GM12891 (cell line): ENCODE measurements around the gene CARD9.

Source experiments
- PAX5 ChIP-seq: IDR thresholded peaks from 2 replicates; pipeline ENCODE4 v1.6.1; 2011; ENCODE audit warnings: low read length, moderate library complexity, mild to moderate bottlenecking; ENCODE audit not compliant: insufficient read depth, severe bottlenecking
- POLR2A ChIP-seq: IDR thresholded peaks from 2 replicates; pipeline ENCODE4 v1.6.1; 2011; ENCODE audit warnings: low read depth, low read length, control low read depth
- POLR2AphosphoS5 ChIP-seq: IDR thresholded peaks from 2 replicates; pipeline ENCODE4 v1.6.1; 2011; ENCODE audit warnings: low read depth, low read length, control low read depth
- SPI1 ChIP-seq: IDR thresholded peaks from 2 replicates; pipeline ENCODE4 v1.6.1; 2011; ENCODE audit warnings: low read depth, low read length, control low read depth
- TAF1 ChIP-seq: IDR thresholded peaks from 2 replicates; pipeline ENCODE4 v1.6.1; 2011; ENCODE audit warnings: low read depth, low read length, control low read depth

DNA sequence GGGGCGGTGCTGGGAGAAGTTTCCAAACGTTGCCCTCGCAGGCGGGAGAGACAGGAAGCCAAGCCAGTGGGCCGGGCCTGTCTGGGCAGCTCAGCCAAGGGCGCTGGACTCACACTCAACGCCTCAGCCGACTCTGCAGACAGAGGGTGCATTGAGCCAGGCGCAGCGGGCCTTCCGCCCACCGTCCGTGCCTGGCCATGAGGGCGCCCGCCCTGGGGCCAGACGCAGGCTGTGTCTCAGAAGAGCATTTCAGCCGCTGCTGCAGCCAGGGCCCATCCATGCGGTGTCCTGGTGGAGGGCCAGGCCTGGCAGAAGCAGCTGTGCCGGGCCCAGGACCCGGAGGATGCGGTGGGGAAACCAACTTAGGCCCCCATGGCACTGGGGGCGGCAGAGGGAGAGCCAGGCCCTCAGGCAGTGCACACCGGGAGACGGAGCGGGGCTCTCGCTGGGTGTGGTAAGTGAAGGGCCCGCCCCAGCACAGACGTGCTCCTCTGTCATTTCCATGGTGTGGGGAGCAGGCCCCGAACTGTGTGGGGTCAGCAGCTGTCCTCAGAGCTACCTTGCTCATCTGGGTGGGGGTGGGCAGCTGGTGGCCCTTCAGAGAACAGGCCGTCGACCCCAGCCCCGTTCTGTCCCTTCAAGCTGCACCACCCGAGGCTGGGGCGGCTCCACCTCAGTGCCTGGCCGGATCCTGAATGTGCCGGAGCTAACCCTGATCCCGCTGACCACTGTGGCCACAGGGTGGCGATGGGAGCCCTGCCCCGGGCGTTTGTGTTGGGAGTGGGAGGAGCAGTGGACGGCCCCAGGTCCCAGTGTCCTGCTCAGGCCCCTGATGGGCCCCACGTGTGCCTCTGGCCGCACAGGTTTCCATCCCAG, 27.9 kb downstream of the CARD9 start:
- TF ChIP-seq SPI1 (no peak), POLR2AphosphoS5 (no peak), POLR2A (no peak), TAF1 (no peak), PAX5 (no peak)
